SW 1271 (cell line): Measurements from ENCODE around the gene GRM7.

Source experiments
- DNase-seq, 2 experiments: peaks; one replicate each; lab custom pipeline; 2025; lab: John Stamatoyannopoulos, UW

The GRM7 gene

DNA sequence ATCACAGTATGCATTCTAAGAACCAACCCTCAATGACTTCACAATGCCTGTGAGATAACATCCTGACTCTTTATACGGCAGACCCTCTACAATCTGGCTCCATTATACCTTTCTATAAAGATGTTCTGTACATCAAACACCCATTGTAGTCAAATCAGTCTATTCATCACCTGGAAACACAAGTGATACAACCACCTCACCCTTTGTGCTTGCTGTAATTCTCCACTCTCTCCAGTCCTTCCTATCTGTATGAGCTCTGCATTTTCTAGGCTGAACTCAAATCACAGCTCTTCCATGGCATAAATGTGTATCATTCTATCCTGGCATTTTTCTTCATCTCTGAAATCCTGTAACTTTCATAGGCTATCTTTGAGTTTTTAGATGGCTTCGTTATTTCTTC is 539.4 kb downstream of the GRM7 start:
- DNase-seq = no peak

DNA sequence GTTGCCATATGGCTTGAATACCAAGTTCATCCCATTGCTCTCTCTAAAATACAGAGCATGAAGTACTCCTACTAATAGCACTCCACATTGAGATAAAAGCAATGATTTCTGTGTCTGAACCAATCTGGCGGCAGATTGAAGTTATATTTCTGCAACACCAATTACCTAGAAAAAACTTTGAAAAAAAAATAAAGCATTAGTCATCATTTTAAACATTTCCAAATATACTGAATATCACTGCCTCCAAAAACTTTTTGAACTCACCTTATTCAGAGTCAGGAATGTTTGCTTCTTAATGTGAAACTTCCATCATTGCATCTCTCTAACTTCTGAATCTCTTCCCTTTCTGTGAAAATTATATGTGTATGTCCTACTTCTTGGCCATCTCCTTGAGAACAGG is 540.5 kb downstream of the GRM7 start:
- no peak for DNase-seq

DNA sequence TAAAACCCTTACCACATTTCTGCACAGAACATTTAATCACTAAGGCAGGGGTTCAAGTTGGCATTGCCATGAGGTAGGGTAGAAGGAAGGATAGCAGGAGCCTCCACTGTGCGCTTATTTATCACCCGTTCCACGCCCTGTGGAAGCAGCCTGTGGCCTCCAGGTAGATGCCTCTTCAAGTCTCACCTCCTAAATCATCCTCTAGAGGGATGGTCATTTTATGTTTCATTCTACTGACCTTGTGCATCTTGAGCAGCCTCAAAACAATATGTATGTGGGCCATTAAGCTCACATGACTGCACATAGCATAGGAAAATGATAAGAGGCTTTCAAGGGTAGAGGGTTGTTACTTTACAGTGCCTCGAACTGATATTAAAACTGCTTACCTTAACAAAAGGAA is 546.2 kb downstream of the GRM7 start:
- DNase-seq = no peak

DNA sequence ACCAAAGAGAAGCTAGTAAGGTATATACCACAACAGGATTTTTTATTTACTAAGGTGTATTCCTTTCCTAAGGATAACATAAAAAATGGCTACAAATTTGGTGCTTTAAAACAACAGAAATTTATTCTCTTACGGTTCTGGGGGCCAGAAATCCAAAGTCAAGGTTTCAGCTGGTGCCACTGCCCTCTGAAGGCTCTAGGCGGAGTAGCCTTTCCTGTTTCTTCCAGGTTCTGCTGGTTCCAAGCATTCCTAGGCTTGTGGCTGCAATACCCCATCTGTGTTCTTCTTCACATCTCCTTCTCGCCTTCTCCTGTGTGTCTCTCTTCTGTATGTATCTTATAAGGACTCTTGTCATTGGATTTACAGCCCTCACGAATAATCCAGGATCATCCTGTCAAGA is 549.9 kb downstream of the GRM7 start:
- no peak for DNase-seq

DNA sequence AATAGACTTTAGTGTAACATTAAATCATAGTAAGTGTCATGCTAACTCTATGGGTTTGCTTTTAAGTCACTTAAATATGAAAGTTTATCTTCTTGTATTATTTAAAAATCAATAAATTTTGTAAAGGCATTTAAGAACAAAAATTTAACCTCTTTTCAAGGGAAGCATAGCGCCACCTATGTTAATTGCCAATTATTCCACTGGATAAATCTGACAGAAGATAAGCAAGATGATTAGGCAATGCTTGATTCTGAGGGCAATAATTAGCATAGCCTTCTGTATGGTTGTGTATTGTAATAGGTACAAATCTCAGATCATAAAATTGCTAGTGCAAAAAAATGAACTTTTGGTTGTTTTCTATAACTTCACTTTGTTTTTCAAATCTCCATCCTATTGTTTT is 560.1 kb downstream of the GRM7 start:
- no peak for DNase-seq

DNA sequence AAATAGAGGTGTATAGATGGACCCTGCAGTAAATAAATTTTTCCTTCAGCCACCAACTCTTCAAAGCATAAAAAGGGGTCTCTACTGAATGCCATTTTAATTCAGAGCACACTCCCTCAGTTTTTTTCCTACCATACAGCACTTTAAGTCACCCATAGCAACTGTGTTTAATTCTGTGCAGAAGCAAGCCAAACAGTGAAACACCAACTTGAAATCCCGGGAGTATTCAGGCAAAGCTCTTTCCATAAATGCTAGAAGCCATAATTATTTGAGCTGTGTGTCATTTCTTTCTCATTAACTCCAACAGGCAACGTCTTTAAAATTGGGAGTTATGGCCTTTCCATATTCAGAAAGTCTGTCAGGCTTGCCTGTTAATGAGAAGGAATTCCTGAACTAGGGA is 562.1 kb downstream of the GRM7 start:
- DNase-seq = no peak

DNA sequence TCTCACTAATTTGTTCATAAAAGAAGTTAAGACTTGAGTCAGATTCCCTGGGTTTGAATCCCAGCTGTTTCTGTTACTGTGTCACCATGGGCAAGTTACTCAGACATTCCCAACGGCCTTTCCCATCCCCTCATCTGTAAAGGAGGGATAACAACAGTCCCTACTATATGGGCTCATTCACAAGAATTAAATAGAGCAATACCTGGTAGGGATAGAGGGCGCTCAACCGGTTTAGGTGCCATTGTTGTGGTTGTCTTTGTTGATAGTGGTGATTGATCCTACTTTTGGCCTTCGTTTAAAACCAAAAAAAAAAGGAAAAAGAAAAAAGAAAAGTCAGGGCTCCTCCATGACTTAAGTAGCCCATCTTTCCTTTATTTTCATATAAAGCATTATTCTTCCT is 563.1 kb downstream of the GRM7 start:
- DNase-seq = no peak

DNA sequence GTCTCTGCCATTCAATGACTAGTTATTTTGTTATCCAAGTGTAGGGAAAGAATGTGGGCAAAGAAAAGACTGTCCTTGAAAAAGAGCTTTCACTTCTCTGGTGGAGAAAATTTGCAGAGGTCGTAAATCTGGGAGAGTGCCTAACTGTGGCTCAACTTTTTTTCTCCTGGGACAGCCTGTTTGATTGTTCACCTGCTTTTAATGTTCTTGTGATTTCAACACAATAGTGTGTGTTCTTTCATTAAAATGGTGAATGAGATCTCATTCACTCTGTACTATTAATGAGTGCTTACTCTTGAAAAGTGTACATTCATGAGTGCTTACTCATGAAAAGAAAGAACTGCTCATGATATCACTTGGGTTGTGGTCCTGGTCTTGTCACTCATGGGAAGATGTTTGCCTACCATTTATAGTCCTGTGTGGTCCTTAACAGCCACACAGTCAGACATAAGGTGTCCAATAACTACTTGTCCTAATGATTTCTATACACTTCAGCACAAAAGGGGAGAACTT is 567.3 kb downstream of the GRM7 start:
- DNase-seq = no peak

DNA sequence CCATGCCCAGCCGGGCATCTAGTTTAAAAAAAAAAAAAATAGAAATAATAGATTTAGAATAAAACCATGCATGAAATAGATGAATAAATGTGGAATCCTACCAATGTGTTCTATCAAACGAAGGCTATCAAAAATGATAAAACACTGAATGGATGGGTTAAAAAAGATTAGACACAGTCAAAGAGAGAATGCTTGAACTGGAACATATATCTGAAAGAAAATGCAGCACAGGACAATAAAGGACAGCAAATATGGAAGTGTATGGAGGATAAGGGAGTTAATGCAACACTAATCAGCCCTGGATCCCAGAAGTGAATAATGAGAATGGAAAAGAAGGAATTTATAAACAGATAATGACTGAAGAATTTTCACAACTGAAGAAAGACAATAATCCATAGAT is 571.7 kb downstream of the GRM7 start:
- DNase-seq = no peak

DNA sequence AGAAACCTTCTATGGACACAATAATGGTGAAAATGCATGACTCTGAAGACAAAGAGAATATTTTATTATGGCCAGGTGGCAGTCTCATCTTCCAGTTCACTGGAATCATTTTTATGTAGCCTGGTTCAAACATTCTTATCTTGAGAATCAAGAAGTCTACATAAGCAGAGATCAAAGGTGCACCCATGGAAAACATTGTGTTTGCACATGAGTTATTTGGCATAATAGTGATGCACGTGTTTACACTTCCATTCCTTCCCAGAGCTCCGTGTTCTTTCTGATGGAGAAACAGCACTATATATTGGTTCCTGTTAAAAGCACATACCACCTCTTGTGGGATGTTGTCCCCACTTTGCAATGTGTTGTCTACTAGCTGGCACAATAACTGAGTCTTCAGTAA is 572.2 kb downstream of the GRM7 start:
- DNase-seq = no peak

DNA sequence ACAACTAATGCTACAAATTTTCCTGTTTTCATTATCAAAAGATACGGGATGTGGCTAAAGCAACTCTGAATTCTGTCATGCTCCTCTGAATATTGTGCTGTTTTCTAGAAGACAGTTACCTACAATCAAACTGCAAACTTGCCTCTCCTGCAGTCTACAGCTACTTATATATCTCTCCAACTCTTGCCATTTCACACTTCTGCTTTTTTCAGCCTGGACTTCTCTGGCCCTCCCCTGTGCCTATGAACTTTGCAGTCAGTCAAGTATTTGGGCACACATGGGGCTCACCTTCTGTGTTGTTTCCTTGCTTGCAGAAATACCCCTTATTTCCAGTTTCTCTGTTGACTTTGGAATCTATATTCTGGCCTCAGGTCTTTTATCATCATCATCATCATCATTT is 575.6 kb downstream of the GRM7 start:
- no peak for DNase-seq

DNA sequence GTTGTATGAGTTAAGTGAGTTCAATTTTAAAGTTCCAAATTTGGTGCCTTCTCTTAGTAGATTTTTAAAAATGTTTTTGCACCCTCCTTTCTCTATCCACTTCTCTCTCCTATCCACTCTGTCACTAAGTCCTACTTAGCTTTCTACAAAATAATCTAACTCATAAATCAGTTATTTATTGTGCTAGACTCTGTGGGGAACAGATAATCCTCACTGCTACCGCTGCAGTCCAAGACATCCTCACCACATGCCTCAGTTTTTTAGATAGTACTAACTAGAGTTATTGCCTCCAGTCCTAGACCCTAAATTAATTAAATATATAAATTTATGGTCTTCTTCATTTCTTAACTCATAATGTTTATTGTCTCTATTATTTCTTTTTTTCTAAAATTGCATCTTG is 576.3 kb downstream of the GRM7 start:
- no peak for DNase-seq

DNA sequence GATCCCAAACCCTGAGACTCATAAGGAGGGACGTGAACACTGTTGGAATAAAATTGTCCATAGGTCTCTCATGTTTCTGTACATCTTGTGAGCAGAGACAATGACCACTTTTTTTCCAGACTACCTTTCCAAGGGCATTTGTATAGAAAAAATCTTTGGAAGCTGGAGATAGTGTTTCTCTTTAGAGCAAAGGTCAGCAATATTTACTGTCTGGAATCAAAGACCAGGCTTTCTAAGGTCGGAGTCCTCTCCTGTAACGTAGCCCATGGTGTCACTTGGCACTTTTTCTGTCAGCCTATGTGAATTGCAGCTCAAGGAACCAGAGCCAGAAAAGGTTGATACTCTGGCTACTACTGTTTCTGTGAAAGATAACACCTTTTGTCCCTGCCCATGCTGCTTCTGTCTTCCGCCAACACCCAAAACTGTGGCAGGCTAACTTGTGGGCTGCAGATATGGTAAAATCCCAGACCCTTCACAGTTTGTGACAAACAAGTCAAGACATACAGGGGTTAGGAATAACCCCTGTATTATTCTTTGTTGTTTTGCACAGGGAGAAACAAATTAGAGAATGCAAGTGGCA is 578.3 kb downstream of the GRM7 start:
- no peak for DNase-seq

DNA sequence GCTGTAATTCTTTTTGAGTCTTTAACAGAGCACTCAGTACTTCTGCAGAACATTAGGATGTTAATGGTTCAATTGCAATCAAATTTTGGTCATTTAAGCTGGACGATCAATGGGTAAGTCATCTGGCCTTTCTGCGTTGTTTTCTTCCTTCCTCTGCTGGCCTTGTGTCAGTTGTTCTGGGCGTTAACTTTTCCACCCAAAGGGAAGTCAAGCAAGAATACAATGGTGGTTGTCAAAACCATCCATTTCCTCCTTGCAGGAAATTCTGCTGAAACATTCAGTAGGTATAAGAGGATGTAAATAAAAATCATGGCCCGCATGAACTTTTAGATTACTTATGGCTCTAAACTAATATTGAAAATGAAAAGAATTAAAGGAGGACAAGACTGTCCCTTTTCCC is 584.0 kb downstream of the GRM7 start:
- DNase-seq = no peak

DNA sequence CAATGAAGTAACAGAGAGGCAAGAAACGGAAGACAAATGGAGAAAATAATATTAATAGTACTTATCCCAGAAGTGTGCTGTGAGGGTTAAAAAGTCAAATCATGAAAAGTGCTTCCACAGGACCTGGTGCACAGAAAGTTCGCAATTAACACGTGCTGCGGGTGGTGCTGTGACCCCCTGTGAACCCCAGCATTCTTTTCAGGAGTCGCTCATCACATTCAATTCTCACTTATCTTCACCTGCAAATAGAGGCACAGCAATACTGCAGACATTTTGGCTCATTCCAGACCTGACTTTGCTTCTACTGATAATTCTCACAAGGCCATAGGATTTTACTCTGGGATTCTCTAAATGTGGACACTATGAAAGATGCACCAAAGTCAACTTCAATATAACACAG is 584.4 kb downstream of the GRM7 start:
- no peak for DNase-seq

DNA sequence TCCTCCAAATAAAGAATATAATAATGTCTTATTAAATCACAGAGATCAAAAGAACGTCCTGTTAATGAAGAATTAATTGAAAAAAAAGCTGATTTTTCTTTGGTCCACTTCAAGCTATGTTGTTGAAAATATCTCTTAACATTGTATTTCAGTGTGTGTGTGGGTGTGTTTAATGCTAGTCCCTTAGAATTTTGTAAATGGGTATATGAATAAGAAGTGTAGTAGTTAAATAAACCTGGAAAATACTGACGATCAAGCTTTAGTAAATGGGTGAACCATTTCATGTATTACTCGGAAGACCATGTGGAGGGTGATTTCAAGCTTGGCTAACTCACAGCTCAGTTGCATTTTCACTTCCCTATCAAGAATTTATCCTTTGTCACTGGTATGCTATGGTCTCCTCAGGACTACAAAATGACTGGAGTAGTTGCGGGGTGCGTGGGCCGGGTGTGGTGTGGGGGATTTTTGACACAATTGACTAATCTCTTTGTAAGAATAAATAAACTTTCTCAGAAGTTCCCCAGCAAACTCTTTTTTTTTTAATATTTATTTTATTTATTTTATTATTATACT is 586.4 kb downstream of the GRM7 start:
- DNase-seq = no peak

DNA sequence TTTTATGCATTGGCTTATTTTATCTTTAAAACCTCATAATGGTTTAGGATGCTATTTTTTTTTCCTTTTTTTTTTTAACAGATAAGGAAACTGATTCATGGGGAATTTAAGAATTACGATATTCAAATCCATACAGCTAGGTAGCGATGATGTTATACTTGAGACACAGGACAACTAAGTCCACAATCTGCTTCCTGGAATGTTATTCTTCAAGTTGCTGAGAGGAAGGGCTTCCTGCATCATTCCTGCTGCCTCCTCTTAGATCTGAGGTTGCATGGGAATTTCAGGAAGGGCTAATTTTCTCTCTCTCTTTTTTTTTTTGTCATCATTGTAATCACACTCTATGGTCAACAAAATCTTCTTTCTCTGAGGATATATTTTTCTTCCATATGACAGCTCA is 595.5 kb downstream of the GRM7 start:
- no peak for DNase-seq

DNA sequence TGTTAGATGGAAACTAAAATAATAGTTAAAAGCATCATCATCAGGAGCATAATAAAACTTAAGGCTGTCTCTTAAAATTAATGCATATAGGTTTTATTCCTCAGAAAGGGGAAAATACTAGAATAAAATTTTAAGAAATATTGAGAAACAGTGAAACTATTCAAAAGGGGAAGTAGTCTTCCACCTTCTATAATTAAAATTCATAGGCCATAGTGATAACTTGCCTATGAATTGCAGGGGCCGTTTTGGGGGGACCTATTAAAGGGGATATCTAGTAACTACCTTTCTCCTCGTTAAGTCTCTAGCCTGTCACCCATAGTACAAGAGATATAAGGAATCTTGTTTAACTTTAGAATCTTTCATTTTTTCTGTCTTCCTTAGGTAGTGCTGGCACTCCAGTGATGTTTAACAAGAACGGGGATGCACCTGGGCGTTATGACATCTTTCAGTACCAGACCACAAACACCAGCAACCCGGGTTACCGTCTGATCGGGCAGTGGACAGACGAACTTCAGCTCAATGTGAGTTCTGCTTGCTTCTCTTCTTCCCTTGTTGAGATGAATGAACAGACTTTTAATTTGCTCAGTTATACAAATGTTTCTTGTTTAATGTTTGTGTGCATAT is 600.4 kb downstream of the GRM7 start:
- DNase-seq = no peak

DNA sequence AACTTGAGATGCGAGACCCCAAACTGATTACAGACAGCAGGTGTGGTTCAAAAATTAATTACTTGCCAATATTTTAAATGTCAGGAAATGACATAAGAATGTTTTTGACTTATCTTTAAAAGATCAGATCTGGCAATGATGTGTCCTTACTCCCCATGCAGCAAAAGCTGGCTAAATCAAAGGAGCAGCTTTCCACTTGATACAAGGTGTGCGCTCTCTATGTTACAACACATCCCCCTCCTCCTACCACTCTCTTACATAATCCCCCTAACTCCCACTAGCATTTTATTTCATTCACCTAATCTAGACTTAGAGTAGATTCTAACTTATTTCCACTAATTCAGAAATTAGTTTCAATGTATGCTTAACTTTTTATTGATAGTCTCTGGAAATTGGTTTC is 609.0 kb downstream of the GRM7 start:
- no peak for DNase-seq

DNA sequence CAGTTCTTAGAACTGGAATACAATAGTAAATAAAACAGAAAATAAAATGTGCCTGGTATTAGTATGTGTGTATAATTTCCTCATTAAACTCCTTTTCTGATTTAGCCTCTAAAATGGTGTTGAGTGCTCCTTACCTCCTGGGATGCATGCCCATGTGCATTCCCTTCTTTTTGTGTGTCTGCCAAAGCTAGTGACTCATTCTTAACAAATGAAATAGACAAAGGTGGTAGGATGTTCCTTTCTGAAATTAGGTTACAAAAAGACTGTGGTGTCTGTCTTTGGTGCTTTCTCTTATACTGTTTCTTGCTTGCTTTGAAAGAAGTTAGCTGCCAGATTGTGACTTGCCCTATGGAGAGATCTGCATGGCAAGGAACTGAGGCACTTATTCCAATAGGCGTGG is 623.7 kb downstream of the GRM7 start:
- no peak for DNase-seq

DNA sequence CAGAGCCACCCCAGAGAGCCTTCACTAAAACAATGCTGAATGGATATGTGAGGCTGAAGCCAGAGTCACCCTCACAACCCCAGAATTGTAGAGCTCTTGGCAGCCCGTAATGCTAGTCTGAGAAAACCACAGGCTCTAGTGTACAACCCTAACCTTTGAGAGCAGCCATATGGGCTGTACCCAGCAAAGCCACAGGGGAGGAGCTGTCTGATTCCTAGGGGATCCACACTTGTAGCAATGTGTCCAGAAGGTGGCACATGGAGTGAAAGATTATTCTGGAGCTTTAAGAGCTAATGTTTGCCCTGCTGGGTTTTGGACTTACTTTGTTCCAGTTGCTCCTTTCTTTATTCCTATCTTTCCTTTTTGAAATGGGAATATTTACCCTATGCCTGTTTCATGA is 626.8 kb downstream of the GRM7 start:
- no peak for DNase-seq

DNA sequence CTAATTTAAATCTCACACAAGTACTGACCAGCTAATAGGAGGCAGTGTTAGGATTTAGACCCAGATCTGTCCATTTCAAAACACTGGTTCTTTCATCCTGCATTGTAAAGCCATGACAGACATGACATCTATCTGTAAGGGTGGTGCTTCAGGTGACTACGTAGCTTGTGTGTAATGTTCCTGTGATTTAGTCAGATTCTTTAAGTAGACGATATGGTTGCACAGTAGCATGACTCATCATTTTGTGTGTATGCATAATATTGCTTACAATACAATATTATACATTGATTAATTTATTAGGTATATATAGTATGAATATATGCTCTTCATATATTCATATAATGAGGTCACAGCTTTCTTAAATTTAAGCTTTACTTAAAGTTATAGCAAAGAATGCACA is 628.5 kb downstream of the GRM7 start:
- DNase-seq = no peak

DNA sequence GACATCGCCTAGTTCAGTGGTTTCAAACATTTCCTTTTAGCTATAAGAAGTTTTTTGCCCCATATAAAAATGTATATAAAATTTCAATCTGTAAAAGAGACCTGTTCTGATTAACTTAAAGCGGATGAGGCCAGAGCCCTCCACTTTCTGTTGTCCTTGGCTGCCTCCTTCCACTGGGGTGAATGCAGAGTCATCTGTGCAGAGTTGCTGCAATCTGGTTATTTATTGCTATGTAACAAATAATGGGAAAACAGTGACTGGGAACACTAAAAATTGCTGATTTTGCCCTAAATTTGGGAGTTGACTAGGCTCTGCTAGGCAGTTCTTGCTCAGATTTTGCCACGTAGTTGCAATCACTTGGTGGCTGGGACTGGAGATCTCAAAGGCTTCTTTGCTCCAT is 637.8 kb downstream of the GRM7 start:
- no peak for DNase-seq

DNA sequence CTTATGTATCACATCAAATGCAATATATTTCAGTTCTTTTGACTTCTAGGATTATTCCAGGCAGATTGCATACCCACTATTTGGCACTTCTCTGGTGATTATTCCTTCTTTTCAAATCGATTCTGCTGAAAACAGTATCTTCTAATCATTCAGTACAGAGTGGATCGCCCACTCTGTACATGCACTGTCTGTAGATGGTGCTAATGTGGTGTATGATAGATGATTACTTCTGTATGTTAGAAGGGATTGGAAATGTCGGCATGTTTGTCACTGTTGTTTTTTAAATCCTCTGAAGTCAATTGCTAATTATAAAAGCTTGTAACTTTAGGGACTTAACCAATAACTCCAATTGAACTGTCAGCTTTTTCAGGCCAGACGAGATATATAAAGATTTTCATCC is 642.5 kb downstream of the GRM7 start:
- DNase-seq = no peak
